PC-9 (cell line): Measurements from ENCODE around the gene POU4F2.

Source experiments
- EZH2 ChIP-seq: fragments of 200-600 bp; sonication (generic); IDR thresholded peaks from 2 replicates; pipeline ENCODE4 v1.8.0; 2017; ENCODE audit warnings: antibody characterized with exemption, low read depth
- TF ChIP-seq, protein P1 (sequence below): fragments of 200-600 bp; sonication (generic); conservative IDR thresholded peaks from 2 replicates; pipeline ENCODE4 v1.6.1; 2017; ENCODE audit warnings: mixed run types, antibody characterized with exemption, mild to moderate bottlenecking, moderate library complexity

DNA sequence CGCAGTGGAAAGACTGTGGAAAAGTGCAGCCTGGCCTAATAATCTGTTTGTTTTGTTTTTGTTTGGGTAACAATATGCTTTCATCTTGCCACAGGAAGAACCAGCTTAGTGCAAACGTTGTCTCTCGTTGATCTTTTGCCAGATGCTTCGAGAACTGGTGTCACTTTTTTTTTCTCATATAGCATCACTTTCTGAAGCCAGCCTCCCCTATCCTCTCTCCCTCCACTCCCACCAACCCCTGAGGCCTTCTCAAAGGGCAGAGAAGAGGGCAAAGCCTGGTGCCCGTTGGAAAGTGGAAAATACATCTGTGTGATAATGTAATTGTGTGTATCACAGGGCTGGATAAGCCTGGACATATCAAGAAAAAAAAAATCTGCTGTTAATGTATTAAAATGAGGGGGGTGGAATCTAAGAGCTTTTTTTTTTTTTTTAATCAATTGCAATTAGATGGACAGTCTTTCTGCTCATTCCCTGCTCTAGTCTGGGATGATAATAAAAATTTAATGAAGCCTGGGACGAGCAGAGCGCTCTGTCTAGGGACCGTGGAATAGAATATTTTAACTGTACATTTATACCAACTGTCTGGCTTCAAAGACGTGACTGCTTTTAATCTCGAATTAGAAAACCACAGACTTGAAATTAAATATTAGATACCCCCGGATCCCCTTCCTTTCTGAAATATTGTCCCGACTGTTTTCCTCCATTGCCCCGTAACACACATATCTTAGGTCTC, 8.1 kb downstream of the POU4F2 start:
- TF ChIP-seq, protein P1, sequence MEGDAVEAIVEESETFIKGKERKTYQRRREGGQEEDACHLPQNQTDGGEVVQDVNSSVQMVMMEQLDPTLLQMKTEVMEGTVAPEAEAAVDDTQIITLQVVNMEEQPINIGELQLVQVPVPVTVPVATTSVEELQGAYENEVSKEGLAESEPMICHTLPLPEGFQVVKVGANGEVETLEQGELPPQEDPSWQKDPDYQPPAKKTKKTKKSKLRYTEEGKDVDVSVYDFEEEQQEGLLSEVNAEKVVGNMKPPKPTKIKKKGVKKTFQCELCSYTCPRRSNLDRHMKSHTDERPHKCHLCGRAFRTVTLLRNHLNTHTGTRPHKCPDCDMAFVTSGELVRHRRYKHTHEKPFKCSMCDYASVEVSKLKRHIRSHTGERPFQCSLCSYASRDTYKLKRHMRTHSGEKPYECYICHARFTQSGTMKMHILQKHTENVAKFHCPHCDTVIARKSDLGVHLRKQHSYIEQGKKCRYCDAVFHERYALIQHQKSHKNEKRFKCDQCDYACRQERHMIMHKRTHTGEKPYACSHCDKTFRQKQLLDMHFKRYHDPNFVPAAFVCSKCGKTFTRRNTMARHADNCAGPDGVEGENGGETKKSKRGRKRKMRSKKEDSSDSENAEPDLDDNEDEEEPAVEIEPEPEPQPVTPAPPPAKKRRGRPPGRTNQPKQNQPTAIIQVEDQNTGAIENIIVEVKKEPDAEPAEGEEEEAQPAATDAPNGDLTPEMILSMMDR: no peak
- TF ChIP-seq EZH2: no peak
